ENCODE data around the gene SMPDL3B.
A peak's percentile ranks its signal among the peaks of the same experiment; 100 is the strongest.

Gene SMPDL3B

DNA sequence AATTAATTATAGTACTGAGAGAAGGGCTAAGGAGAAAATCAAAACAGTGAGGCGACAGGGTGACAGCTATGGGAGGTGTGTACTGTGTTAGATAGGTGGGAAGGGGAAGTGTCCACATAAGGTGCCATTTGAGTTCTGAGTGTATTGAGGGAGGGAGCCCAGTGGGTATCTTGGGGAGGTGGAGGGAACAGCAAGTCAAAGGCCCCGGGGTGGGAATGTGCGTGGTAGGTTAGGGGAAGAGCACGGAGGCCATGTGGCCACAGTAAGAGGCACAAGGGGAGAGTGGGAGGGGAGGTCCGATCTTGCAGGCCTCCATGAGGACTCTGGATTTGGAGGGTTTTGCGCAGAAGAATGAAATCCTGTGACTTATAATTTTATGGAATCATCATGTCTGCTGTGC is 22.0 kb downstream of the SMPDL3B start:
- no peak overlapping the region for H3K27ac ChIP-seq (ENCODE audit: low read depth in 2 of 2, low read length in 2 of 2)
- H3K36me3 ChIP-seq (ENCODE audit: control insufficient read depth in 2 of 2, insufficient read depth in 2 of 2, low read length in 2 of 2): peaks cover 0 to 4% of the 10 kb centered on the region in 2 donors
- H3K27me3 ChIP-seq (ENCODE audit: control insufficient read depth in 2 of 2, insufficient read depth in 2 of 2, low read length in 2 of 2): no peaks in the 10 kb centered on the region
- H3K9me3 ChIP-seq (ENCODE audit: control insufficient read depth in 2 of 2, low read length in 2 of 2): no peaks in the 10 kb centered on the region
- no peak overlapping the region for H3K9ac ChIP-seq (ENCODE audit: low read depth in 1 of 2, low read length in 2 of 2)
- H3K4me3 ChIP-seq (ENCODE audit: low read length in 2 of 2): no peak overlapping the region
- peaks cover 22 to 26% of the 10 kb centered on the region in 2 donors for H3K4me1 ChIP-seq (ENCODE audit: control insufficient read depth in 2 of 2, insufficient read depth in 2 of 2, low read length in 2 of 2)

DNA sequence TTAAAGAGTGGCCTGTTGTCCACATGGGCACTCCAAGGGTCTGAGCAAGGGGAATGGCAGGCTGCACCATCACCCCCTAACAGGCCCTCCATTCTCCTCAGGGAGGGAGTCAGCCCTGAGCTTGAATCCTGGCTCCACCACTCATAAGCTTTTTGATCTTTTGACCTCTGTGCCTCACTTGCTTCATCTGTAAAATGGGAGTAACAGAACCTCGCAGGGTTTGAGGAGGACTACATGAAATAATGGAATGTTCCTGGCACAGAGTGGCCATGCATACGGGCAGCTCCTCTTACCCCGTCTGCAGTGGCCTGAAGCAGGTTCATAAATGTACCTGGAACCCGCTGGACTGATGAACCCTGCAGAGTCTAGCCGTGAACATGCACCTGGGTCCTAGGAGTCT is 22.9 kb downstream of the SMPDL3B start:
- H3K4me3 ChIP-seq (ENCODE audit: low read length in 2 of 2): no peak overlapping the region
- no peak overlapping the region for H3K9ac ChIP-seq (ENCODE audit: low read depth in 1 of 2, low read length in 2 of 2)
- no peaks in the 10 kb centered on the region for H3K27me3 ChIP-seq (ENCODE audit: control insufficient read depth in 2 of 2, insufficient read depth in 2 of 2, low read length in 2 of 2)
- peaks cover 0 to 4% of the 10 kb centered on the region in 2 donors for H3K36me3 ChIP-seq (ENCODE audit: control insufficient read depth in 2 of 2, insufficient read depth in 2 of 2, low read length in 2 of 2)
- peaks cover 15 to 19% of the 10 kb centered on the region in 2 donors for H3K4me1 ChIP-seq (ENCODE audit: control insufficient read depth in 2 of 2, insufficient read depth in 2 of 2, low read length in 2 of 2)
- H3K9me3 ChIP-seq (ENCODE audit: control insufficient read depth in 2 of 2, low read length in 2 of 2): no peaks in the 10 kb centered on the region
- no peak overlapping the region for H3K27ac ChIP-seq (ENCODE audit: low read depth in 2 of 2, low read length in 2 of 2)

DNA sequence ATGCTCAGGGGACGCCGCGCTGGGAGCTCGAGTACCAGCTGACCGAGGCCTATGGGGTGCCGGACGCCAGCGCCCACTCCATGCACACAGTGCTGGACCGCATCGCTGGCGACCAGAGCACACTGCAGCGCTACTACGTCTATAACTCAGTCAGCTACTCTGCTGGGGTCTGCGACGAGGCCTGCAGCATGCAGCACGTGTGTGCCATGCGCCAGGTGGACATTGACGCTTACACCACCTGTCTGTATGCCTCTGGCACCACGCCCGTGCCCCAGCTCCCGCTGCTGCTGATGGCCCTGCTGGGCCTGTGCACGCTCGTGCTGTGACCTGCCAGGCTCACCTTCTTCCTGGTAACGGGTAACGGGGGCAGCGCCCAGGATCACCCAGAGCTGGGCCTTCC is 23.7 kb downstream of the SMPDL3B start:
- no peaks in the 10 kb centered on the region for H3K9me3 ChIP-seq (ENCODE audit: control insufficient read depth in 2 of 2, low read length in 2 of 2)
- no peaks in the 10 kb centered on the region for H3K27me3 ChIP-seq (ENCODE audit: control insufficient read depth in 2 of 2, insufficient read depth in 2 of 2, low read length in 2 of 2)
- no peak overlapping the region for H3K9ac ChIP-seq (ENCODE audit: low read depth in 1 of 2, low read length in 2 of 2)
- H3K4me1 ChIP-seq (ENCODE audit: control insufficient read depth in 2 of 2, insufficient read depth in 2 of 2, low read length in 2 of 2): peaks cover 13 to 14% of the 10 kb centered on the region in 2 donors
- peak overlapping the region in 1 of 2 donors; percentile 97 for H3K27ac ChIP-seq (ENCODE audit: low read depth in 2 of 2, low read length in 2 of 2)
- peaks cover 3 to 6% of the 10 kb centered on the region in 2 donors for H3K36me3 ChIP-seq (ENCODE audit: control insufficient read depth in 2 of 2, insufficient read depth in 2 of 2, low read length in 2 of 2)
- no peak overlapping the region for H3K4me3 ChIP-seq (ENCODE audit: low read length in 2 of 2)

DNA sequence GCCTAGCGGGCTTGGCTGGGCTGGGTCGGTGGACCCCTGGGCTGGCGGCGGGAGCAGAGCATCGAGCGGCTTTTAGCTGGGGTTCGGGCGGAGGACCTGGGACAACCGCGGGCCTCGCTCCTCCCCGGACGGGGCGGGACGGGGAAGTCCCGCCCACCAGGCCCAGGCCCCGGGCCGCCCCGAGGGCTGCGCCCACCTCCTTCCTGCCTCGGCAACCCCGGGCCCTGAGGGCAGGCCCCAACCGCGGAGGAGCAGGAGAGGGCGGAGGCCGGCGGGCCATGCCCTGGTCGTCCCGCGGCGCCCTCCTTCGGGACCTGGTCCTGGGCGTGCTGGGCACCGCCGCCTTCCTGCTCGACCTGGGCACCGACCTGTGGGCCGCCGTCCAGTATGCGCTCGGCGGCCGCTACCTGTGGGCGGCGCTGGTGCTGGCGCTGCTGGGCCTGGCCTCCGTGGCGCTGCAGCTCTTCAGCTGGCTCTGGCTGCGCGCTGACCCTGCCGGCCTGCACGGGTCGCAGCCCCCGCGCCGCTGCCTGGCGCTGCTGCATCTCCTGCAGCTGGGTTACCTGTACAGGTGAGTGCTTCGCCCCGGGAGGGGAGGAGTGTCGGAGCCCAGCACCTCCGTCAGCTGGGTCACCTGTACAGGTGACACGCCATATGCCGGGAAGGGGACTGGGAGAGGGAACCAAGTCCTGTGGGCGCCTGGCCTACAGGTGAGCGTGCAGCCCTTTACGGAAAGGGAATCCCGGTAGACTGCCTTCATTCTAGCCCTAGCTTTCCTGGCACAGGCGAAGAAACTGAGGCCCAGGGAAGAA is 25.2 kb downstream of the SMPDL3B start, which contains the start of gene XKR8:
TSS of gene XKR8 (plus strand) at position 182 of the 812 bp plus-strand sequence. CDS start at position 279, 97 bp downstream.
- H3K27ac ChIP-seq (ENCODE audit: low read depth in 2 of 2, low read length in 2 of 2): peak within 1 kb of the TSS; percentile 97
- peak within 1 kb of the TSS; percentile 82 to 89 for H3K4me3 ChIP-seq (ENCODE audit: low read length in 2 of 2)
- H3K4me1 ChIP-seq (ENCODE audit: control insufficient read depth in 2 of 2, insufficient read depth in 2 of 2, low read length in 2 of 2): peaks cover 13 to 14% of the 10 kb centered on the region in 2 donors
- peaks cover 15 to 20% of the 10 kb centered on the region in 2 donors for H3K36me3 ChIP-seq (ENCODE audit: control insufficient read depth in 2 of 2, insufficient read depth in 2 of 2, low read length in 2 of 2)
- H3K27me3 ChIP-seq (ENCODE audit: control insufficient read depth in 2 of 2, insufficient read depth in 2 of 2, low read length in 2 of 2): no peaks in the 10 kb centered on the region
- no peaks in the 10 kb centered on the region for H3K9me3 ChIP-seq (ENCODE audit: control insufficient read depth in 2 of 2, low read length in 2 of 2)
- peak within 1 kb of the TSS; percentile 96 to 98 for H3K9ac ChIP-seq (ENCODE audit: low read depth in 1 of 2, low read length in 2 of 2)

DNA sequence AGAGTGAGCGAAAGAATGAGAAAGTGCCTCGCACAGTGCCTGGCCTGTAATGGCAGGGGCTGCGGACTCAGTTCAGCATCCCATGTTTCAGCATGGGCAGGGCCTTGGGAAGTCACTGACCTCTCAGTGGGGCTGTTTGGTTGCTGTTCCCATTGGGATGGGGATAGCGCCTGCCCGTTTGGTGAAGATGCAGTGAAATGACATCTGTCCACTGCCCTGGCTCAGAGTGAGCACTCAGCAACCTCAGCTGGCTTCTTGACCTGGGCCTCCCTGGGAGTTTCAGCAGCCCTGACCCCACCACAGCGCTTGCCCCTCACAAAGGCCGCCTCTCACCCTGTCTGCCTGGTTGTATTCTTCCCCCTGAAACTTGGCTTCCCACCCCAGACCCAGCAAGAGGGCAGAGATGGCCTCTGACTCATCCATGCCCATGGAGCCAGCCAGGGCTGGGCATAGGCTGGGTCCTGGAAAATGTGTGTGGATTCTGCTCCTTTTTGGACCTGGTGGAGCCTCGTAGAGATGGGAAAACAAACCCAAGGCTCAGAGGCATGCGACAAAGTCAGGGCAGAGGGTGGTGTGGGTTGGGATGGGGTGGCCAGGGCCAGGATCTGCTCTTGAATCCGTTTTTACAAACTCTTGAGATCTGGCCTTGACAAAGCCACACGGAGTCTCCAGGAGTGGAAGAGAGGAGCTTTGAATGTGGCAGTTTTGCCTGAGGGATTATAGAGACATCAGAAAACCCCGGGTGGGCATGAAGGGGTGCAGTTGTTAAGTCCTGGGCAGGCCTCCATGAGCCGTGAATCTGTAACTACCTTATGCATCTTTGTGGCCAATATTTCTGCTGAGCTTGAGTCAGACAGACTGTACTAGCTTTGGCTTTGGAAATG is 26.2 kb downstream of the SMPDL3B start:
- H3K9ac ChIP-seq (ENCODE audit: low read depth in 1 of 2, low read length in 2 of 2): peak overlapping the region; percentile 96 to 98
- H3K4me1 ChIP-seq (ENCODE audit: control insufficient read depth in 2 of 2, insufficient read depth in 2 of 2, low read length in 2 of 2): peaks cover 13 to 14% of the 10 kb centered on the region in 2 donors
- H3K27ac ChIP-seq (ENCODE audit: low read depth in 2 of 2, low read length in 2 of 2): peak overlapping the region; percentile 97
- no peaks in the 10 kb centered on the region for H3K27me3 ChIP-seq (ENCODE audit: control insufficient read depth in 2 of 2, insufficient read depth in 2 of 2, low read length in 2 of 2)
- peak overlapping the region; percentile 82 to 89 for H3K4me3 ChIP-seq (ENCODE audit: low read length in 2 of 2)
- H3K36me3 ChIP-seq (ENCODE audit: control insufficient read depth in 2 of 2, insufficient read depth in 2 of 2, low read length in 2 of 2): peaks cover 15 to 30% of the 10 kb centered on the region in 2 donors
- no peaks in the 10 kb centered on the region for H3K9me3 ChIP-seq (ENCODE audit: control insufficient read depth in 2 of 2, low read length in 2 of 2)

DNA sequence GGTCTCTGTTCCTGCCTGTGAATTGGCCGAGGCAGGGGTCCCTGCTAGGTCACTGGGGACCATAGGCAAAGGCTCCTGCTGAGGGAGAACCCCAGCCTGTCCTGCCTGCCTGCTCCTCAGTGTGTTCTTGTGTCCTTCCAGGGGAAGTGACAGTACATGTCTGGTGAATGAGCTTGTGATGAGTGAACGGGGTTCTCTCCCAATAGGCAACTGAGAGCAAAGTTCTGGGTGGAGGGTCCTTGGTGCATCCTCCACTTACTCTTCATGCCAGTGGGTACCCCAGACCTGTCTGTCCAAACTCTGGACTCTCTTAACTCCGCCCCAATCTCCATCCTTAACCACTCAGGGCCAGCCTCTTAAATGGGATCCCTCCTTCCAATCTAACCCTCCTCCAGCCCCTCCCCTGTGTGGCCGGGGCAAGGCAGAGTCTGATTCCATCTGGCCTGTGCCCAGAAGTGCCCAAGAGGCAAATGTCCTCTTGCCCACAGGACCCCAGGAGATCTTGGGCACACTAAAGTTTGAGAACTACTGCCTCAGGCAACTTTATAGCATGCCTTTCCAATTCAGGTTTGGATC is 26.9 kb downstream of the SMPDL3B start:
- no peaks in the 10 kb centered on the region for H3K27me3 ChIP-seq (ENCODE audit: control insufficient read depth in 2 of 2, insufficient read depth in 2 of 2, low read length in 2 of 2)
- no peak overlapping the region for H3K4me3 ChIP-seq (ENCODE audit: low read length in 2 of 2)
- H3K9ac ChIP-seq (ENCODE audit: low read depth in 1 of 2, low read length in 2 of 2): no peak overlapping the region
- peaks cover 13 to 14% of the 10 kb centered on the region in 2 donors for H3K4me1 ChIP-seq (ENCODE audit: control insufficient read depth in 2 of 2, insufficient read depth in 2 of 2, low read length in 2 of 2)
- peak overlapping the region in 1 of 2 donors; percentile 97 for H3K27ac ChIP-seq (ENCODE audit: low read depth in 2 of 2, low read length in 2 of 2)
- peaks cover 22 to 37% of the 10 kb centered on the region in 2 donors for H3K36me3 ChIP-seq (ENCODE audit: control insufficient read depth in 2 of 2, insufficient read depth in 2 of 2, low read length in 2 of 2)
- no peaks in the 10 kb centered on the region for H3K9me3 ChIP-seq (ENCODE audit: control insufficient read depth in 2 of 2, low read length in 2 of 2)

DNA sequence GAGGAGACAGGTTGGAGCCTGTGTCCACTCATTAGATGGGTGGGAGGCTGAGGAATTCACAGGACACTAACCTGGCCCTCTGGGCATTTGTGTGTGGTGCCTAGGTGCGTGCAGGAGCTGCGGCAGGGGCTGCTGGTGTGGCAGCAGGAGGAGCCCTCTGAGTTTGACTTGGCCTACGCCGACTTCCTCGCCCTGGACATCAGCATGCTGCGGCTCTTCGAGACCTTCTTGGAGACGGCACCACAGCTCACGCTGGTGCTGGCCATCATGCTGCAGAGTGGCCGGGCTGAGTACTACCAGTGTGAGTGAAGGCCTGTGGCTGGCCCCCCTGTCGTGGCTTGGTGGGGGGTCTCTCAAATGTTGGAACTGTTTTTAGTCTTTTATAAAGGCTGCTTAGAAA is 28.6 kb downstream of the SMPDL3B start:
- Histone ChIP-seq H3K4me1 (ENCODE audit: control insufficient read depth in 2 of 2, insufficient read depth in 2 of 2, low read length in 2 of 2) (peaks cover 13 to 14% of the 10 kb centered on the region in 2 donors), H3K36me3 (ENCODE audit: control insufficient read depth in 2 of 2, insufficient read depth in 2 of 2, low read length in 2 of 2) (peaks cover 36 to 48% of the 10 kb centered on the region in 2 donors), H3K27me3 (ENCODE audit: control insufficient read depth in 2 of 2, insufficient read depth in 2 of 2, low read length in 2 of 2) (no peaks in the 10 kb centered on the region), H3K27ac (ENCODE audit: low read depth in 2 of 2, low read length in 2 of 2) (no peak overlapping the region), H3K9ac (ENCODE audit: low read depth in 1 of 2, low read length in 2 of 2) (no peak overlapping the region), H3K9me3 (ENCODE audit: control insufficient read depth in 2 of 2, low read length in 2 of 2) (no peaks in the 10 kb centered on the region), H3K4me3 (ENCODE audit: low read length in 2 of 2) (no peak overlapping the region)

DNA sequence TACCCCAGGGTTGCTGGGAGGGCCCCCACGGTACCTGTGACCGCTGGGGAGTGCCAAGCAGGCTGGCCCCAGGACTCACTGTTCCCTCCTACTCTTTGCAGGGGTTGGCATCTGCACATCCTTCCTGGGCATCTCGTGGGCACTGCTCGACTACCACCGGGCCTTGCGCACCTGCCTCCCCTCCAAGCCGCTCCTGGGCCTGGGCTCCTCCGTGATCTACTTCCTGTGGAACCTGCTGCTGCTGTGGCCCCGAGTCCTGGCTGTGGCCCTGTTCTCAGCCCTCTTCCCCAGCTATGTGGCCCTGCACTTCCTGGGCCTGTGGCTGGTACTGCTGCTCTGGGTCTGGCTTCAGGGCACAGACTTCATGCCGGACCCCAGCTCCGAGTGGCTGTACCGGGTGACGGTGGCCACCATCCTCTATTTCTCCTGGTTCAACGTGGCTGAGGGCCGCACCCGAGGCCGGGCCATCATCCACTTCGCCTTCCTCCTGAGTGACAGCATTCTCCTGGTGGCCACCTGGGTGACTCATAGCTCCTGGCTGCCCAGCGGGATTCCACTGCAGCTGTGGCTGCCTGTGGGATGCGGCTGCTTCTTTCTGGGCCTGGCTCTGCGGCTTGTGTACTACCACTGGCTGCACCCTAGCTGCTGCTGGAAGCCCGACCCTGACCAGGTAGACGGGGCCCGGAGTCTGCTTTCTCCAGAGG is 31.8 kb downstream of the SMPDL3B start:
- Histone ChIP-seq H3K36me3 (ENCODE audit: control insufficient read depth in 2 of 2, insufficient read depth in 2 of 2, low read length in 2 of 2) (peaks cover 43 to 50% of the 10 kb centered on the region in 2 donors), H3K27me3 (ENCODE audit: control insufficient read depth in 2 of 2, insufficient read depth in 2 of 2, low read length in 2 of 2) (no peaks in the 10 kb centered on the region), H3K4me1 (ENCODE audit: control insufficient read depth in 2 of 2, insufficient read depth in 2 of 2, low read length in 2 of 2) (peaks cover under 1 to 2% of the 10 kb centered on the region in 2 donors), H3K27ac (ENCODE audit: low read depth in 2 of 2, low read length in 2 of 2) (no peak overlapping the region), H3K9me3 (ENCODE audit: control insufficient read depth in 2 of 2, low read length in 2 of 2) (no peaks in the 10 kb centered on the region), H3K9ac (ENCODE audit: low read depth in 1 of 2, low read length in 2 of 2) (no peak overlapping the region), H3K4me3 (ENCODE audit: low read length in 2 of 2) (no peak overlapping the region)

DNA sequence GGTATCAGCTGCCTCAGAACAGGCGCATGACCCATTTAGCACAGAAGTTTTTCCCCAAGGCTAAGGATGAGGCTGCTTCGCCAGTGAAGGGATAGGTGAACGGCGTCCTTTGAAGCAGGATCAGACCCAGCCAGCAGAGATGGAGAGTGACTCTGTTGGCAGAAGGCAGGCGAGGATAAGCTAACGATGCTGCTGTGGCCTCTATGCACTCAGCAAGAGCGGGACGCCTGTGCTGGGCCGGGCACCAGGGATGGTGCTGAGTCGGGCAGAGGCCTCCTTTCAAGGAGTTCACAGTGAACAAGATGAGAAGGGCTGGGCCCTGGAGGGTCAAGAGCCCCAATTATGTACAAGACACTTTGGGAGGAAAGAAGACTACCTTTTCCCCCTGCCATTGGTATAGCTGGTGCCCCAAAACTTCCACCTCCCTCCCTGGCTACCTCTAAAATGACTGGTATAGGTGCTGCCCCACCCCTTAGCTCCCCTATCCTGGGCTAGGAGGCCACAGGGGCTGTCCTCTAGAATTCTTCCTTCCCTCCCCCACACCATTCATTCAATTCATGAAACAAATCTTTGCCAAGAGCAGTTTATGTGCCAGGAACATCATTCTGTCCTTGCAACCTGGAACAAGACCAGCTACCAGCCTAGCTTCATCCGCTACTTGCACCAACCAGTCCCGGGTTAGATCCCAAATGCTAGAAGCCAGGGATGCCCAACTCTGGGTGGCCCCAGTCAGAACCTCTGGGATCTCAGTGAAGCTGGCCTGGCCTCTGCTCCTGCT is 32.5 kb downstream of the SMPDL3B start:
- Histone ChIP-seq H3K4me3 (ENCODE audit: low read length in 2 of 2) (no peak overlapping the region), H3K9ac (ENCODE audit: low read depth in 1 of 2, low read length in 2 of 2) (no peak overlapping the region), H3K4me1 (ENCODE audit: control insufficient read depth in 2 of 2, insufficient read depth in 2 of 2, low read length in 2 of 2) (peaks cover 0 to 2% of the 10 kb centered on the region in 2 donors), H3K27me3 (ENCODE audit: control insufficient read depth in 2 of 2, insufficient read depth in 2 of 2, low read length in 2 of 2) (no peaks in the 10 kb centered on the region), H3K27ac (ENCODE audit: low read depth in 2 of 2, low read length in 2 of 2) (no peak overlapping the region), H3K9me3 (ENCODE audit: control insufficient read depth in 2 of 2, low read length in 2 of 2) (no peaks in the 10 kb centered on the region), H3K36me3 (ENCODE audit: control insufficient read depth in 2 of 2, insufficient read depth in 2 of 2, low read length in 2 of 2) (peaks cover 47 to 50% of the 10 kb centered on the region in 2 donors)
